GM18499 (cell line): ENCODE data around the gene SYT2.
"Not testable (repeated sequence)": the region's sequence is repeated elsewhere in the genome, so short reads cannot be mapped to it uniquely, and the experiment has no call there.

Experiments
- ATAC-seq: cut with Tn5 transposase; IDR thresholded peaks from one replicate; pipeline ENCODE4 v1.9.1; 2021; ENCODE audit warnings: moderate number of reproducible peaks; ENCODE audit not compliant: insufficient read depth, unreplicated experiment

Gene SYT2

GRCh38 chr1:202645097-202645476 lies 65.2 kb downstream of the SYT2 start:
- no peak for ATAC-seq

GRCh38 chr1:202644219-202645096 lies 65.8 kb downstream of the SYT2 start:
- no peak for ATAC-seq

GRCh38 chr1:202643397-202644218 lies 66.6 kb downstream of the SYT2 start:
- no peak for ATAC-seq

GRCh38 chr1:202642619-202643291 lies 67.5 kb downstream of the SYT2 start:
- no peak for ATAC-seq

GRCh38 chr1:202642212-202642611 lies 68.0 kb downstream of the SYT2 start:
- ATAC-seq: no peak

- no peak for ATAC-seq
Measured at GRCh38 chr1:202639500-202639899, 70.8 kb downstream of the SYT2 start.

- ATAC-seq: not testable (repeated sequence)
Measured at GRCh38 chr1:202638701-202639305, 71.5 kb downstream of the SYT2 start.

GRCh38 chr1:202638019-202638700 lies 72.1 kb downstream of the SYT2 start:
- no peak for ATAC-seq

- not testable (repeated sequence) for ATAC-seq
Measured at GRCh38 chr1:202637321-202638018, 72.8 kb downstream of the SYT2 start.

- not testable (repeated sequence) for ATAC-seq
Measured at GRCh38 chr1:202636171-202636570, 74.1 kb downstream of the SYT2 start.

- no peak for ATAC-seq
Measured at GRCh38 chr1:202632241-202632640, 78.0 kb downstream of the SYT2 start.

GRCh38 chr1:202631076-202631923 lies 79.0 kb downstream of the SYT2 start:
- ATAC-seq: no peak

- no peak for ATAC-seq
Measured at GRCh38 chr1:202630541-202630940, 79.7 kb downstream of the SYT2 start.

GRCh38 chr1:202630096-202630495 lies 80.2 kb downstream of the SYT2 start:
- not testable (repeated sequence) for ATAC-seq

GRCh38 chr1:202629257-202629811 lies 80.9 kb downstream of the SYT2 start:
- not testable (repeated sequence) for ATAC-seq

GRCh38 chr1:202628646-202629215 lies 81.5 kb downstream of the SYT2 start:
- ATAC-seq: no peak

GRCh38 chr1:202627841-202628565 lies 82.3 kb downstream of the SYT2 start:
- ATAC-seq: no peak
